ENCODE measurements around the gene CBFA2T2. TPM values are rescaled to one million over a fixed set of nuclear protein-coding genes. Genes with fewer than 3 reads are reported as not detected.

CBFA2T2 gene
- total RNA-seq, 2 experiments from 2014 or later: 17.9 to 18.6 TPM

DNA sequence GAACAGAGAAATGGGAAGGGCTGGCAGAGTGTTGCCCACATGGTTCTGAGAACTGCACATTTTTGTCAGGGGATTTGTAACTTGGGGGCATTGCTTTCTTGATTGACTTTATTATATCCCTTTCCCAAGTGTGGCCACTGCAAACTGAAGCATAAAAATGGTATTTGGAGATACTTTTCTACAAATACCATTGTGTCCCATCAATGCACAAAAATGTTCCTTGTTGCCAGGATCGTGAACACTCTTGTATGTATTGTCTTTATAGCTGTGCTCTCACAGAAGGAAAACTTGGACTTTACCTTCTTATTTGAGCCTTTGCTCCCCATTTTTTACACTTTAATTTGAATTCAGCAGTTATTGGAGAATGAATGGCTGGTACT lies 115.1 kb downstream of the CBFA2T2 start:
- H3K9me3 ChIP-seq (ENCODE audit: control insufficient read depth in 1 of 2, insufficient read depth in 1 of 2, low read length in 2 of 2): no peaks in the 10 kb centered on the region
- TF ChIP-seq, protein P1, sequence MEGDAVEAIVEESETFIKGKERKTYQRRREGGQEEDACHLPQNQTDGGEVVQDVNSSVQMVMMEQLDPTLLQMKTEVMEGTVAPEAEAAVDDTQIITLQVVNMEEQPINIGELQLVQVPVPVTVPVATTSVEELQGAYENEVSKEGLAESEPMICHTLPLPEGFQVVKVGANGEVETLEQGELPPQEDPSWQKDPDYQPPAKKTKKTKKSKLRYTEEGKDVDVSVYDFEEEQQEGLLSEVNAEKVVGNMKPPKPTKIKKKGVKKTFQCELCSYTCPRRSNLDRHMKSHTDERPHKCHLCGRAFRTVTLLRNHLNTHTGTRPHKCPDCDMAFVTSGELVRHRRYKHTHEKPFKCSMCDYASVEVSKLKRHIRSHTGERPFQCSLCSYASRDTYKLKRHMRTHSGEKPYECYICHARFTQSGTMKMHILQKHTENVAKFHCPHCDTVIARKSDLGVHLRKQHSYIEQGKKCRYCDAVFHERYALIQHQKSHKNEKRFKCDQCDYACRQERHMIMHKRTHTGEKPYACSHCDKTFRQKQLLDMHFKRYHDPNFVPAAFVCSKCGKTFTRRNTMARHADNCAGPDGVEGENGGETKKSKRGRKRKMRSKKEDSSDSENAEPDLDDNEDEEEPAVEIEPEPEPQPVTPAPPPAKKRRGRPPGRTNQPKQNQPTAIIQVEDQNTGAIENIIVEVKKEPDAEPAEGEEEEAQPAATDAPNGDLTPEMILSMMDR (IDR thresholded peaks at IDR 0.05): no peak
- H3K4me1 Mint-ChIP-seq (ENCODE audit: low read depth): peaks cover 9% of the 10 kb centered on the region
- H3K27me3 ChIP-seq (ENCODE audit: control insufficient read depth in 1 of 2, insufficient read depth in 2 of 2, low read length in 2 of 2): no peaks in the 10 kb centered on the region
- H3K4me3 Mint-ChIP-seq: no peak overlapping the region
- POLR2A ChIA-PET: no interaction called here
- intact Hi-C loops (cut with DNase I, micrococcal nuclease): no loop called here
- CTCF ChIA-PET: no interaction called here
- peaks cover 2% of the 10 kb centered on the region for H3K4me1 ChIP-seq (ENCODE audit: insufficient read depth, low read length)
- no peaks in the 10 kb centered on the region for H3K27me3 Mint-ChIP-seq
- no peak for ATAC-seq (ENCODE audit: poor library complexity)
- DNase-seq: no peak
- H3K4me3 ChIP-seq (ENCODE audit: low read length): no peak overlapping the region
- H3K9me3 Mint-ChIP-seq: no peaks in the 10 kb centered on the region
- peaks cover 63% of the 10 kb centered on the region for H3K36me3 Mint-ChIP-seq (ENCODE audit: low read depth)
- H3K36me3 ChIP-seq (ENCODE audit: insufficient read depth, low read length): peaks cover 19% of the 10 kb centered on the region
- no peak overlapping the region for H3K27ac Mint-ChIP-seq
- no peak overlapping the region for H3K27ac ChIP-seq (ENCODE audit: low read depth in 1 of 2, low read length in 2 of 2)

DNA sequence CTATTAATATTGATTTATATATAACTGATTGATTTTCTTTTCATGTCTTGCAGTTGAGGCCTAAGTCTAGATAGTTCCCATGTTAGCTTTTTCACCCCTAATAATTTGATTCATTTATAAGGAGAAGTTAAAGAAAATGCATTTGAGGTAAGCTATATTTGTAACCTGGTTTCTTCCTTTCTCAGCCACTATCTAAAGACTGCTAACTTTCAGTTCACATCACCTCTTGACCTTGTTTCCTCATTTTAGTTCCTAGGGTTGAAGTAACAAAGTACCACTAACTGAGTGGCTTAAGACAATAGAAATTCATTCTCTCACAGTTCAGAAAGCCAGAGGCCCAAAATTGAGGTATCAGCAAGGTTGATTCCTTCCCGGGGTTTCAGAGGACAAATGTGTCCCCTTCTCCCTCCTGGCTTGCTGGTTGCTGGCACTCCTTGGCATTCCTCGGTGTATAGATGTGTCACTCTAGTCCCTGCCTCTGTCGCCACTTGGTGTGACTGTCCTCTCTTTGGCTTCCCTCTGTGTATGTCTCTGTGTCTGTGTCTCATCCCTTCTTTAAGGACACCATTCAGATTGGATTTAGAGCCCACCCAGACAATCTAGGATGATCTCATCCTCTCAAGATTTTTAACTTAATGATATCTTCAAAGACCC lies 116.3 kb downstream of the CBFA2T2 start:
- H3K36me3 ChIP-seq (ENCODE audit: insufficient read depth, low read length): peaks cover 27% of the 10 kb centered on the region
- DNase-seq (no peak), ATAC-seq (ENCODE audit: poor library complexity) (no peak)
- Mint-ChIP-seq H3K36me3 (ENCODE audit: low read depth) (peaks cover 68% of the 10 kb centered on the region), H3K27me3 (no peaks in the 10 kb centered on the region), H3K4me1 (ENCODE audit: low read depth) (peaks cover 9% of the 10 kb centered on the region), H3K4me3 (no peak overlapping the region), H3K27ac (no peak overlapping the region), H3K9me3 (no peaks in the 10 kb centered on the region)
- H3K27ac ChIP-seq (ENCODE audit: low read depth in 1 of 2, low read length in 2 of 2): no peak overlapping the region
- TF ChIP-seq, protein P1 (IDR thresholded peaks at IDR 0.05): no peak
- H3K4me1 ChIP-seq (ENCODE audit: insufficient read depth, low read length): peaks cover 2% of the 10 kb centered on the region
- CTCF ChIA-PET: no interaction called here
- intact Hi-C loops (cut with DNase I, micrococcal nuclease): no loop called here
- H3K4me3 ChIP-seq (ENCODE audit: low read length): no peak overlapping the region
- POLR2A ChIA-PET: interaction anchor here (0.6 kb wide), 1 partner anchor 389 kb away, joined by 3 read pairs; no protein-coding TSS in a partner anchor
- no peaks in the 10 kb centered on the region for H3K27me3 ChIP-seq (ENCODE audit: control insufficient read depth in 1 of 2, insufficient read depth in 2 of 2, low read length in 2 of 2)
- no peaks in the 10 kb centered on the region for H3K9me3 ChIP-seq (ENCODE audit: control insufficient read depth in 1 of 2, insufficient read depth in 1 of 2, low read length in 2 of 2)

DNA sequence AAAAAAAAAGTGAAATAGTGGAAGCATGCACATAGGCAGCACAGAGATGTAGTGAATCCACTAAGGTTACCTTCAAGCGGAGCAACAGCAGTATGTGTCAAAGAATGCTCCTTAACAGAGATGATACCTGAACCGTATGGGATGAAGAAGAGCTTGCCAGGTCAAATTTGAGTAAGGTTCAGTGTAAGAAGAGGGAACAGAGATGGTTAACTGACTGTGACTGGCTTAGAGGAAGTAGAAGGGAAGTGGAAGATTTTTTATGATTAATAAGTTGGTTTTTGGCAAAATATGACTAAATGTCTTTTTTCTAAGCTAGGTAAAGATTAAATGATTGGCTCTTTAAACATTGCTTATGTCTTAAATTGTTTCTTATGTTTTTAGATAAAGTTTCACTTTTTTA lies 119.6 kb downstream of the CBFA2T2 start:
- peaks cover 49% of the 10 kb centered on the region for H3K36me3 ChIP-seq (ENCODE audit: insufficient read depth, low read length)
- Mint-ChIP-seq H3K27me3 (no peaks in the 10 kb centered on the region), H3K27ac (no peak overlapping the region), H3K36me3 (ENCODE audit: low read depth) (peaks cover 77% of the 10 kb centered on the region), H3K4me3 (no peak overlapping the region), H3K9me3 (no peaks in the 10 kb centered on the region), H3K4me1 (ENCODE audit: low read depth) (no peaks in the 10 kb centered on the region)
- ChIA-PET POLR2A (interaction anchor here (0.7 kb wide), 1 partner anchor 222 kb away, joined by 3 read pairs; no protein-coding TSS in a partner anchor), CTCF (no interaction called here)
- ATAC-seq (ENCODE audit: poor library complexity): no peak
- intact Hi-C loops (cut with DNase I, micrococcal nuclease): no loop called here
- no peaks in the 10 kb centered on the region for H3K9me3 ChIP-seq (ENCODE audit: control insufficient read depth in 1 of 2, insufficient read depth in 1 of 2, low read length in 2 of 2)
- H3K27ac ChIP-seq (ENCODE audit: low read depth in 1 of 2, low read length in 2 of 2): no peak overlapping the region
- H3K4me3 ChIP-seq (ENCODE audit: low read length): no peak overlapping the region
- no peak for DNase-seq
- TF ChIP-seq, protein P1 (IDR thresholded peaks at IDR 0.05): no peak
- H3K27me3 ChIP-seq (ENCODE audit: control insufficient read depth in 1 of 2, insufficient read depth in 2 of 2, low read length in 2 of 2): no peaks in the 10 kb centered on the region
- H3K4me1 ChIP-seq (ENCODE audit: insufficient read depth, low read length): no peaks in the 10 kb centered on the region

Measured in CD4-positive, alpha-beta T cell (primary cell).